Loucy (cell line): ENCODE measurements around the gene LASP1.

Source experiments
- CTCF ChIP-seq: fragments of 200-600 bp; sonication (generic); conservative IDR thresholded peaks from 2 replicates; pipeline ENCODE4 v1.5.1; 2014; ENCODE audit warnings: mild to moderate bottlenecking, antibody characterized with exemption, low read length
- EZH2phosphoT487 ChIP-seq: fragments of 200-600 bp; IDR thresholded peaks from 2 replicates; pipeline ENCODE4 v1.6.1; 2018; ENCODE audit warnings: antibody characterized with exemption, mild to moderate bottlenecking, moderate library complexity, borderline replicate concordance

- TF ChIP-seq CTCF, result no peak
- TF ChIP-seq EZH2phosphoT487, result no peak
Observed at GRCh38 chr17:38882870-38883269, 13.0 kb downstream of the LASP1 start.
